ENCODE measurements around the gene CRABP2. TPM values are rescaled to one million over a fixed set of nuclear protein-coding genes. Genes with fewer than 3 reads are reported as not detected.

The CRABP2 gene
- total and polyA plus RNA-seq, 2 donors (not counting 3 experiments of a cell fraction or from before 2014, with no cell fraction given), result 0.32 to 1.0 TPM

- no peak for TF ChIP-seq POLR2AphosphoS5 (IDR thresholded peaks at IDR 0.05; ENCODE audit: insufficient read depth, low read depth, low read length)
- no peak for TF ChIP-seq POLR2A (IDR thresholded peaks at IDR 0.05; ENCODE audit: low read depth, low read length)
- TF ChIP-seq JUN (IDR thresholded peaks at IDR 0.05; ENCODE audit: borderline replicate concordance, insufficient read depth, insufficient read length, low read depth), result no peak
- no peak for TF ChIP-seq GATA2 (IDR thresholded peaks at IDR 0.05; ENCODE audit: insufficient read depth, insufficient read length, low read depth, low read length)
- TF ChIP-seq CTCF (IDR thresholded peaks at IDR 0.05; ENCODE audit: extremely low read depth in 1 of 2, insufficient read depth in 1 of 2, low read depth in 1 of 2, low read length in 2 of 2), result no peak
- TF ChIP-seq MAX (IDR thresholded peaks at IDR 0.05; ENCODE audit: insufficient read depth, insufficient read length), result no peak
- no peak for TF ChIP-seq MYC (IDR thresholded peaks at IDR 0.05; ENCODE audit: low read depth, low read length)
- no peak for TF ChIP-seq EZH2 (IDR thresholded peaks at IDR 0.05; ENCODE audit: borderline replicate concordance, low read depth, low read length, severe bottlenecking)
- TF ChIP-seq FOS (IDR thresholded peaks at IDR 0.05; ENCODE audit: borderline replicate concordance, insufficient read depth, low read length), result no peak
- no peaks in the 10 kb centered on the region for H3K4me1 ChIP-seq (ENCODE audit: control insufficient read depth, extremely low read depth, insufficient read depth, low read length)
- H3K27ac ChIP-seq (ENCODE audit: insufficient read depth, low read depth, low read length), result no peak overlapping the region
- dilution Hi-C loops (cut with MboI; ENCODE audit: extremely low pct_ligation_motif_present, low sequenced_read_pairs) (no loop called here), intact Hi-C loops (cut with micrococcal nuclease) (loop anchor here (1.0 kb wide), 6 partner anchors 15 to 237 kb away; partner anchors contain the start of genes CRABP2, NTRK1 and PRCC)
- no peak overlapping the region for H2AFZ ChIP-seq (ENCODE audit: low read depth, low read length)
- BruUV-seq (replicated peaks), result no TSS peak
- H3K9me3 ChIP-seq (replicated peaks; ENCODE audit: control insufficient read depth, insufficient read depth, low read length), result no peaks in the 10 kb centered on the region
- no peak overlapping the region for H3K4me3 ChIP-seq (replicated peaks in 1 of 3; ENCODE audit: insufficient read depth in 1 of 3, low read depth in 1 of 3, low read length in 3 of 3)
- POLR2A ChIA-PET, result interaction anchor here (0.9 to 1.1 kb wide), 2 partner anchors 14 to 36 kb away, joined by 3 to 6 read pairs; no protein-coding TSS in a partner anchor
- DNase-seq (ENCODE audit: low read depth, low spot score), result peak; percentile 58
- H3K9ac ChIP-seq (replicated peaks; ENCODE audit: extremely low read depth, insufficient read depth, low read length), result no peak overlapping the region
- CTCF ChIA-PET, result interaction anchor here (0.6 to 16.7 kb wide), 67 partner anchors 12 to 400 kb away, joined by 3 to 546 read pairs (median 5); partner anchors contain the start of genes CRABP2, HAPLN2, HDGF and INSRR
- H3K36me3 ChIP-seq (ENCODE audit: control insufficient read depth in 2 of 2, extremely low read depth in 1 of 2, insufficient read depth in 2 of 2, low read length in 2 of 2), result no peaks in the 10 kb centered on the region
- H3K4me2 ChIP-seq (ENCODE audit: insufficient read depth, low read length), result no peak overlapping the region
- peaks cover 14 to 24% of the 10 kb centered on the region in 2 experiments for H3K27me3 ChIP-seq (ENCODE audit: control insufficient read depth in 2 of 2, insufficient read depth in 2 of 2, low read length in 2 of 2)
- no peaks in the 10 kb centered on the region for H4K20me1 ChIP-seq (replicated peaks; ENCODE audit: control insufficient read depth, extremely low read depth, insufficient read depth, low read length)
- no peaks in the 10 kb centered on the region for H3K9me1 ChIP-seq (replicated peaks; ENCODE audit: control insufficient read depth, extremely low read depth, insufficient read depth, low read length)
- H3K79me2 ChIP-seq (ENCODE audit: control insufficient read depth, insufficient read depth, low read length), result no peaks in the 10 kb centered on the region
- no peak for FAIRE-seq
Measured at GRCh38 chr1:156689953-156690674, 15.3 kb downstream of the CRABP2 start.

Measured in endothelial cell of umbilical vein (primary cell).